GM06990 (cell line): Measurements from ENCODE around the gene MORN5.

Experiments used
- DNase-seq: peaks from one replicate; pipeline ENCODE4 v3.0.0-alpha.2; 2011; ENCODE audit not compliant: insufficient read length; ENCODE audit errors: extremely low read depth
- H3K27me3 ChIP-seq: replicated peaks from 2 replicates; pipeline ENCODE4 v1.6.0; 2011; ENCODE audit warnings: low read length; ENCODE audit not compliant: control insufficient read depth, insufficient read depth
- H3K36me3 ChIP-seq: 2 replicates; pipeline ENCODE4 v1.5.1; 2011; ENCODE audit warnings: low read length; ENCODE audit not compliant: control insufficient read depth, insufficient read depth
- H3K4me3 ChIP-seq: replicated peaks from 2 replicates; pipeline ENCODE4 v1.5.1; 2011; ENCODE audit warnings: low read depth, mild to moderate bottlenecking, control low read depth, low read length
- CTCF ChIP-seq: IDR thresholded peaks from 2 replicates; pipeline ENCODE4 v1.5.1; 2011; ENCODE audit warnings: low read length, control low read depth, mild to moderate bottlenecking, inconsistent platforms; ENCODE audit not compliant: insufficient read depth, poor library complexity, severe bottlenecking

The MORN5 gene

GRCh38 chr9:122130837-122131236 lies 28.9 kb upstream of the MORN5 start:
- Histone ChIP-seq H3K36me3 (no peaks in the 10 kb centered on the region), H3K4me3 (no peak overlapping the region), H3K27me3 (peaks cover 1% of the 10 kb centered on the region; the same call in 1 of the 2 replicates)
- no peak for TF ChIP-seq CTCF
- no peak for DNase-seq

- no peaks in the 10 kb centered on the region for H3K36me3 ChIP-seq
- no peak overlapping the region for H3K4me3 ChIP-seq
- H3K27me3 ChIP-seq = peaks cover under 1% of the 10 kb centered on the region; the same call in 1 of the 2 replicates
- TF ChIP-seq CTCF = no peak
- DNase-seq = no peak
Measured at GRCh38 chr9:122131401-122132001, 28.2 kb upstream of the MORN5 start.

GRCh38 chr9:122132539-122132938 lies 27.2 kb upstream of the MORN5 start:
- H3K27me3 ChIP-seq = no peaks in the 10 kb centered on the region; the same call in 1 of the 2 replicates
- DNase-seq = no peak
- no peak for TF ChIP-seq CTCF
- H3K4me3 ChIP-seq = no peak overlapping the region
- no peaks in the 10 kb centered on the region for H3K36me3 ChIP-seq

DNA sequence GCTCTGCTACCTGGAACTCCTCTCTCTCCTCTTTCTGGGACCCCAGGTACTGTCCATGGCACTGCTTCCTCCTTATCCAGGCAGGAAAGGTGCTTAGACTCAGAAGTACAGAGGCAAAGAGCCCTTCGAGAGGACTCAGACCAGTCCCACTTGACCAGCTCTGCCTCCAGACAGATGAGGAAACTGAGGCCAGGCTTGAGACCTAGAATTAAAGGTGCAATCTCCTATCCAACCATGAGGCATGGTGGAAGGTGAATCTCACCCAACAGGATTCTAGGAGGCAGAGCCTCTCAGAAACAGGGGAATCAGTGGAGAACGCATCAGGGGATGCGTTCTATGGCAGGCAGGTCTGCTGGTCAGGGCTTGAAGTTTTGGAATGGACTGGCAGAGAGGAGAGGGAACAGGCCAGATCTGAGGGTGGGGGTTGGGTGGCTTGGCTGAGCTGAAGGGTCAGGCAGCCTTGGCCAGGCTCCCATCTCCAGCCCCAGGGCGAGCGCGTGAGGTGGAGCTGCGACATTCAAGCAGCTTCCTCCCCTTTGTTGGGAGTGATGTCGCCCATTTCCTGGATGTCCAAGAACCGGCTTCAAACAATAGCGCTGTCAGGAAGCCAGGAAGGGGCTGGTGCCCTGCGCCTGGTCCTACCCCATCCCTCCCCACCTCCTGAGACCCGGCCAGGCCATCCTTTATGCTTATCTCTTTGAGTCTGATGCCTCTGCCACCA lies 26.3 kb upstream of the MORN5 start:
- DNase-seq = no peak
- H3K36me3 ChIP-seq = no peaks in the 10 kb centered on the region

GRCh38 chr9:122133984-122134535 lies 25.6 kb upstream of the MORN5 start:
- Histone ChIP-seq H3K4me3 (no peak overlapping the region), H3K36me3 (no peaks in the 10 kb centered on the region), H3K27me3 (no peaks in the 10 kb centered on the region; the same call in 1 of the 2 replicates)
- no peak for TF ChIP-seq CTCF
- no peak for DNase-seq

More for the DNA sequence above, 26.3 kb upstream of the MORN5 start:
- Histone ChIP-seq H3K27me3 (no peaks in the 10 kb centered on the region; the same call in 1 of the 2 replicates), H3K4me3 (no peak overlapping the region)
- no peak for TF ChIP-seq CTCF
